Measurements from ENCODE around the gene NPAS3. TPM values are rescaled to one million over a fixed set of nuclear protein-coding genes. Genes with fewer than 3 reads are reported as not detected.

The NPAS3 gene
- total and polyA plus RNA-seq, 2 of the 13 experiments (the other 11 are each of a cell fraction or from before 2014, with no cell fraction given) = not detected

DNA sequence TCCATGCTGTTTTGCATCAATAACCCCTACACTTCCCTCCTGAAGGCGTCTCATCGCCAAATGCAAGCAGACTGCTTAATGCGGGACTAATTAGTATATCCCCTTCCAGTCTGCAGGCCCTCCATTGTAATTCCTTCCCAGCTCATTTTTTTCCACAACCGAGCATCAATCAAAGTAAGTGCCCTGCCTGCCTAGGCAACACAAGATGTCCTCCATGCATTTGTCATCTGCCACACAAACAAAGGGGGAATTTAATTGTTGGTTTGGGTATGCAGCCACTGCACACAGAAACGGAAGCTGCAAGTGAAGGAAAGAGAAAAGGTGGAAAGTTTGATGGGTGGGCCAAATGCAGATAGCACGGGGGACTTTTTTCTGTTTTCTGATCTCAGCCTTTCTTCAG, 844.2 kb downstream of the NPAS3 start (continued):
- TF ChIP-seq, protein P1, sequence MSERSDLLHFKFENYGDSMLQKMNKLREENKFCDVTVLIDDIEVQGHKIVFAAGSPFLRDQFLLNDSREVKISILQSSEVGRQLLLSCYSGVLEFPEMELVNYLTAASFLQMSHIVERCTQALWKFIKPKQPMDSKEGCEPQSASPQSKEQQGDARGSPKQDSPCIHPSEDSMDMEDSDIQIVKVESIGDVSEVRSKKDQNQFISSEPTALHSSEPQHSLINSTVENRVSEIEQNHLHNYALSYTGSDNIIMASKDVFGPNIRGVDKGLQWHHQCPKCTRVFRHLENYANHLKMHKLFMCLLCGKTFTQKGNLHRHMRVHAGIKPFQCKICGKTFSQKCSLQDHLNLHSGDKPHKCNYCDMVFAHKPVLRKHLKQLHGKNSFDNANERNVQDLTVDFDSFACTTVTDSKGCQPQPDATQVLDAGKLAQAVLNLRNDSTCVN (CRISPR knock-in tag; IDR thresholded peaks at IDR 0.05; ENCODE audit: borderline replicate concordance) = no peak
- no peak for TF ChIP-seq KLF12 (CRISPR knock-in tag; IDR thresholded peaks at IDR 0.05; ENCODE audit: borderline replicate concordance)
- no peak for TF ChIP-seq CREM (IDR thresholded peaks at IDR 0.05)
- TF ChIP-seq CREM (CRISPR knock-in tag; IDR thresholded peaks at IDR 0.05) = no peak
- TF ChIP-seq ZNF225 (CRISPR knock-in tag; IDR thresholded peaks at IDR 0.05) = no peak
- TF ChIP-seq ZNF180 (CRISPR knock-in tag; IDR thresholded peaks at IDR 0.05; ENCODE audit: borderline replicate concordance, low read depth) = no peak

DNA sequence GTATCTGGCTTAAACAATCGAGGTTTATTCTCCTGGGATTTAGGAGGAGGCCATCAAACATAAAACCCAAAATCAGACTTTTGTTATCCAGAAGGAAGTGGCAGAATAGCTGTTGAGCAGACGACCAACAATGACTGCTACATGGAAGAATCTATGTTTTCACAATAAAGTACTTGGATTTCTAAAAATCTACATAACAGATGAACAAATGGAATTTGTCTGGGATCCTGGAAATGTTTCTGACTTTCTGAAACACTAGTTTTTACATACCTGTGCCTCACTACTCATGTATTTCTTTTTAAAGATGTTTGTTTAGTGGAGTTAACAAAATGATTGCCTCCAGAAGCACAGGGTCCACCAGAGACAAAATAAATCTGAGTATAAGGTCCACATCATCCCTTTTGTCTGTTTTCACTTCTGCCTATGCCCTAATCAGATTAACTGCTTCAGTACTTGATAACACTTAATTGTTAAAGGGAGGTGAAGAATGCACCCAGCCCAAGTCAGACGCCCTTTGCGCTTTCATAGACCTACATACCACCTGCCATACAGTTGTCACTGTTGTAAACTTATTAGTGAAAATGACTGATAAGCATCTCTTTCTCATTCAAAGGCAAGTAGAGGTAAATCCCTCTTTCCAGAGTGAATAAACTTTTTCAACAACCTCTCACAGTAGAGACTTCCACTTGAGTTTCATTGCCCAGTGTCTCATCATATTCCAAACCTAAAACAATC, 847.6 kb downstream of the NPAS3 start:
- ATAC-seq (no peak), FAIRE-seq (no peak), DNase-seq (ENCODE audit: low spot score) (no peak)
- Histone ChIP-seq H3K9ac (ENCODE audit: insufficient read depth, low read depth, low read length) (no peak overlapping the region), H3K4me2 (ENCODE audit: low read depth, low read length) (no peak overlapping the region), H4K20me1 (ENCODE audit: insufficient read depth, low read length) (no peaks in the 10 kb centered on the region), H3K79me2 (ENCODE audit: insufficient read depth, low read length) (no peaks in the 10 kb centered on the region), H3K27ac (ENCODE audit: extremely low read length, insufficient read depth, low read length) (no peak overlapping the region), H3K27me3 (ENCODE audit: control insufficient read depth in 1 of 2, insufficient read depth in 2 of 2, low read length in 2 of 2) (no peaks in the 10 kb centered on the region; a peak in 1 of 5 replicates), H3K4me3 (replicated peaks in 1 of 3; ENCODE audit: insufficient read depth in 1 of 3, low read depth in 2 of 3, low read length in 3 of 3) (no peak overlapping the region), H3K4me1 (ENCODE audit: insufficient read depth, low read length) (no peaks in the 10 kb centered on the region), H3K36me3 (replicated peaks in 1 of 2; ENCODE audit: control insufficient read depth in 1 of 2, insufficient read depth in 2 of 2, low read length in 2 of 2) (no peaks in the 10 kb centered on the region), H2AFZ (ENCODE audit: low read length) (no peak overlapping the region), H3K9me3 (ENCODE audit: low read length) (no peaks in the 10 kb centered on the region)
- in situ Hi-C loops (cut with HindIII; ENCODE audit: extremely low pct_ligation_motif_present, low pct_unique_long_range_greater_than_20kb) (no loop called here), intact Hi-C loops (cut with micrococcal nuclease; ENCODE audit: unreplicated experiment) (no loop called here)
- ChIA-PET POLR2A (no interaction called here), CTCF (ENCODE audit: low intra/inter-chr PET ratio, low total read pairs) (no interaction called here)
- WGBS (ENCODE audit: low lambda C conversion rate) = 38% methylated on average over 4 of the region's 4 CpGs
- no peak for TF ChIP-seq MBNL3 (CRISPR knock-in tag; conservative IDR thresholded peaks at IDR 0.05)
- BruUV-seq (replicated peaks) = no TSS peak

Measured in HepG2 (cell line).